Epithelial cell of esophagus (primary cell): ENCODE measurements around the gene CDC42SE1.

ENCODE experiments used
- DNase-seq: peaks from one replicate; pipeline ENCODE4 v3.0.0; 2010; ENCODE audit warnings: low read depth
- H3K4me3 ChIP-seq: 2 replicates; pipeline ENCODE4 v1.5.1; 2011; ENCODE audit warnings: mild to moderate bottlenecking, low read length, control low read depth
- TF ChIP-seq, protein P1 (sequence below): IDR thresholded peaks from 2 replicates; pipeline ENCODE4 v1.5.1; 2011; ENCODE audit warnings: low read depth, mild to moderate bottlenecking, low read length, control low read depth, inconsistent platforms; ENCODE audit not compliant: insufficient read depth; ENCODE audit errors: missing control alignments

Gene CDC42SE1

DNA sequence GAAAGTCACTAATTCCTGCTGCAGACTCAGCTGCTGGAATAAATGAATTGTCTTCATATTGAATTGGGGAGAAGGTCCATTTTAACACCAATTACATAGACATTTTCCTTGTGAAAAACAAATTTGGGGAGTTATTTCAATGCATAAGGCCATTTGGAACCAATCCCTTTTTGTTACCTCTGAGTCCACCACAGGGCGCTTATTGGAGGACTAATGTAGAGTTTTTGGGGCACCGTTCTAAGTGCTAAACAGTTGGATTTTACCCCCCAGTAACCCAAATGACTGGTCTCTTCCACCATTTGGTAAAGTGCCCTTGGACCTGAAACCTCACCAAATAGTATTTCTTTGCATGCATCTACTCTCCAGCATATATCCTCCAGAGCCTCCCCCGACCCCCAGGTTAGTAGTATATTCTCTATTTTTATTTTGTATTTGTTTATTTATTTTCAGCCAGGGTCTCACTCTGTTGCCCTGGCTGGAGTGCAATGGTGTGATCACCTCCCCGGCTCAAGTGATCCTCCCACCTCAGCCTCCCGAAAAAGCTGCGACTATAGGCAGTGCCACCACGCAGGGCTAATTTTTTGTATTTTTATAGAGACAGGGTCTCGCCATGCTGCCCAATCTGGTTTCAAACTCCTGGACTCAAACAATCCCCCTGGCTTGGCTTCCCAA, 49.6 kb downstream of the CDC42SE1 start:
- DNase-seq: no peak
- peak overlapping the region; percentile 95 for H3K4me3 ChIP-seq
- TF ChIP-seq, protein P1, sequence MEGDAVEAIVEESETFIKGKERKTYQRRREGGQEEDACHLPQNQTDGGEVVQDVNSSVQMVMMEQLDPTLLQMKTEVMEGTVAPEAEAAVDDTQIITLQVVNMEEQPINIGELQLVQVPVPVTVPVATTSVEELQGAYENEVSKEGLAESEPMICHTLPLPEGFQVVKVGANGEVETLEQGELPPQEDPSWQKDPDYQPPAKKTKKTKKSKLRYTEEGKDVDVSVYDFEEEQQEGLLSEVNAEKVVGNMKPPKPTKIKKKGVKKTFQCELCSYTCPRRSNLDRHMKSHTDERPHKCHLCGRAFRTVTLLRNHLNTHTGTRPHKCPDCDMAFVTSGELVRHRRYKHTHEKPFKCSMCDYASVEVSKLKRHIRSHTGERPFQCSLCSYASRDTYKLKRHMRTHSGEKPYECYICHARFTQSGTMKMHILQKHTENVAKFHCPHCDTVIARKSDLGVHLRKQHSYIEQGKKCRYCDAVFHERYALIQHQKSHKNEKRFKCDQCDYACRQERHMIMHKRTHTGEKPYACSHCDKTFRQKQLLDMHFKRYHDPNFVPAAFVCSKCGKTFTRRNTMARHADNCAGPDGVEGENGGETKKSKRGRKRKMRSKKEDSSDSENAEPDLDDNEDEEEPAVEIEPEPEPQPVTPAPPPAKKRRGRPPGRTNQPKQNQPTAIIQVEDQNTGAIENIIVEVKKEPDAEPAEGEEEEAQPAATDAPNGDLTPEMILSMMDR: no peak

DNA sequence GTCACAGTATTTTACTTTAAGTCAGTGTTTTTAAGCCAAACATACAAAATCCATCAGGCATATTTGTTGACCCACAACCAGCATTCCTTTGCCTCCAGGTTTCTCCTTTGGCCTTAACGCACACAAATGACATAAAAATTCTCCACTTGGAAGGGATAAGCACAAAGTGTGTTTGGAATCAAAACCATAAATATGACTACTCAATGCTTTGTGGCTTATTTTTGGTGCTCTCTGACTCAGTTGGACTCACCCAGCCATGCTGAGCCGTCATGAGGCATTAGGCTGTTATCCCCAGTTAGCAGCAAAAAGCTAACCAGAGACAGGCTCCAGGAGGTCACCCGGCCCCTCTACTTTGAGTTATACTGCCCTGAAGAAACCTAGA, 50.2 kb downstream of the CDC42SE1 start:
- peak; percentile 16 for DNase-seq
- H3K4me3 ChIP-seq: peak overlapping the region; percentile 95
- TF ChIP-seq, protein P1: no peak

DNA sequence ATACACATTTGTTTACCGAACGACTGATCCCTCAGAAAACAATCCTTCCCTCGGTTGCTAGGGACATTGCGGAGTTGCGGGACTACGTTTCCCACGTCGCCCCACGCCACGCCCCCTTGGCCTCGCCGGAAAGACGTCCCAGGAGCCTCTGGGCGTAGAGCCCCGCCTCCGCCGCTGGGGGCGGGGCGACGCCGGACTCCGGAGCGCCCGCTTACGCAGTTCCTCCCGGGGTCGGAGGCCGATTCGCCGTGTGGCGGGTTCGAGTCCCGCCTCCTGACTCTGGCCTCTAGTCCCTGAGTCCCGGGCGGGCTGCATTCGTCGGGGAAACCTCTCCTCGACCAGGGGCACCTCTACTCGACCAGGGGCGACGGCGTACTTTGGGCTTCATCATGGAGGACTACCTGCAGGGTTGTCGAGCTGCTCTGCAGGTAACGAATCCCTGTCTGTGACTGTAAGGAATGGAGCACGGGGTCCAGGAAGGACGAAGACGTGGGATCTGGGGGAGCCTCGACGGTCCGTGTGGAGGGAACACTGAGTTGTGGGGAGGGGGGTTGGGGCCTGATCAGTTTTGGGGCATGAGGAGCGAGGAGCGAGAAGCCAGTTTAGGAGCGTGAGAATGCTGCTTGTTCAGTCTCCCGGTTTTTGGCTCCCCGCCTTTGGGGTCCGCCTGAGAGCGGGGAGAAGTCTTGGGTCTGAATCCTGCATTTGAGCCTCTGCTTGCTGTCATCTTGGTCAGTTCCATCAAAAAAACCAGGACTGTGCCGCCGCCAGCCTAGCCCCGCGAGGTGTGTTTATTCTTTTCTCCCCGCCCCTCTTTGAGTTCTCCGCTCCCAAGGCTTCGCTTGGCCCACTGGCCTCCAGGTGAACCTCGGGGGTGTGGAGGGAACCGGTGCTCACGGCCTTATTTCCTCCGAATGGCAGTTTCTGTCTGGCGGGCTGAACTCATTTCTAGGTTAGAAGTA, 50.9 kb downstream of the CDC42SE1 start, which contains the start of gene PRUNE1:
Gene PRUNE1, plus strand, starts transcription at position 206 of the 962 bp plus-strand sequence. Its CDS starts 184 bp downstream, at position 390.
- H3K4me3 ChIP-seq: peak within 1 kb of the TSS; percentile 95
- TF ChIP-seq, protein P1: no peak
- DNase-seq: peak; percentile 96

DNA sequence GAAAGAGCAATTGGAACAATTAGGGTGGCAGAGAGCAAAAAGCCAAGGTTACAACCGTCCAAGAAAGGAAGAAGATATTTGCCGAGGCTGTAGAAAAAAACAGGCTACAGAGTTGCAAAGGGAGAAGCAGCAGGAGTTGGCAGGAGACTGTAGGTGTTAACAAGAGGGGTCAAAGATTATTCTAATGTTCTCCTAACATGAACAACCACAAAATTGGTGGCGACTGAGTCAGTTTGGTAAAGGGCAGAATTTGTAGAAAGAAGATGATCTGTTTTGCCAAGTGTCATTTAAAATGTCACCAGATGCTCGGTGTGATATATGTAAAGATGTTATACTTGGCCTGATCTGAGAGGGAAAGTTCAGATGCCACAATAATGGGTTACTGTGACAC, 51.6 kb downstream of the CDC42SE1 start:
- TF ChIP-seq, protein P1: no peak
- DNase-seq: no peak
- peak overlapping the region; percentile 95 for H3K4me3 ChIP-seq

DNA sequence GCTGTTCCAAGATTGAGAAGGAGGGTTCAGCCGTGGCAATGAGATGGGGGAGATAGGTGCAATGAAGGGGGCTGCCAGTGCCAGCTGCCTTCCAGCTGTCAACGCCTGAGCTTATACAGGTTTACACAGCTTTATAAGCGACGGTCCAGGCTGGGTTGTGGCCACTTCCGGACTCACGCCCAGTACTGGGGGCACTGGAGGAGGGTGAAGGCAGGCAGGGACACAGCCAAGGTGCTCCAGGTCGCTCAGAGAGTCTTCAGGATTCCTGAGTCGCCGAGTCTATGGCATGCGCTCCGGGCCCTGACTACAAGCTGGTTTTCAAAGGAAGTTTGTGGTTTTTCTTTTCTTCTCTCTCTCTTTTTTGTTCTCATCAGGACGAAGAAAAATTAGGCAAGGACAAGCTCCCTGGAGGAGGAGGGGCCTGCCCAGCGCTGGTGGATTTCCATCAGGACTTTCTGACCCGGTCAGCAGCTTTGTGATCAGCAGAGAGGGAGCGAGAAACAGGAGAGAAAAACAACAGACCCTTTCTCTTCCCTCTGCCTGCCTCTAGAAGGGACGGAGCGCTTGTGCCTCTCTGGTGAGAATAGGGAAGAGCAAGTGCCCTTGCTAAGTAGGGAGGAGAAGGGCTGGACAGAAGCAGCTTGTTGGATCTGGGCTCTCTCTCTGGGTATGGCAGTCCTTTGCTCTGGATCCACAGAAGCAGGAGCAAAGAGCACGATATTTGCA, 52.9 kb downstream of the CDC42SE1 start, which contains the start of gene MINDY1:
Gene MINDY1, minus strand, starts transcription at position 576 of the 726 bp plus-strand sequence. CDS start 4,285 bp downstream, outside the sequence.
- peak; percentile 77 for DNase-seq
- TF ChIP-seq, protein P1: peak; percentile 72
- peak within 1 kb of the TSS; percentile 73 for H3K4me3 ChIP-seq

DNA sequence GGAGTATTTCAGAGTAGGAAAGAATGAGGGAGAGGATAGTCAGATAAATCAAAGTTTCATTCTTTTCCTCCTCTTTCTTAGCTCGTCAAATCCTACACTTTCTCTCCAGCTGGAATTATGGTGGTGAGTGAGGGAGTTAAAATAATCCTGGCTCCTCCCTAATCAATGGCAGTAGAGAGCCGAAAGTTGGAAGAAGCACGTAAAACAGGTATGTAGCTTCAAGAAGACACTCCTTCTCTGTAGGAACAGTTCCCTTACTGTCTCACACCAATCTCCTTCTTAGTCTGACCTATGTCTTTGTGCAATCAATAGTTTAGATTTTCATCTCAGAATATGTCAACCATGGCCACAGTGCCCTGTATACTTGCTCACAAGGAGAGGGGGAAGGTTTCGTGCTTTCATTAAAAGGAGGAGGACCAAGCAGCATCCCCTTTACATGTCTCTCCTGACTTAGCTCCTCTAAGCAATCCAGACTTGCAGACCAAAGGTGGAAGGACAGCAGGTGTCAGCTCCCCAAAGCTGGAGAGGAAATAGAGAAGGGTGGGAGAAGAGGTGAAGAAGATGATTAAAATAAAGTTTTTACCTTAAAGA, 53.6 kb downstream of the CDC42SE1 start:
- H3K4me3 ChIP-seq: peak overlapping the region; percentile 73
- DNase-seq: no peak
- TF ChIP-seq, protein P1: no peak
